PFSK-1 (cell line): ENCODE data around the gene NCK2.

Experiments used
- POLR2AphosphoS5 ChIP-seq: IDR thresholded peaks from 2 replicates; pipeline ENCODE4 v1.6.1; 2012; ENCODE audit warnings: low read depth, mild to moderate bottlenecking, control low read depth, low read length, moderate library complexity
- TAF1 ChIP-seq: IDR thresholded peaks from 2 replicates; pipeline ENCODE4 v1.6.1; 2012; ENCODE audit warnings: low read length, control low read depth, borderline replicate concordance; ENCODE audit not compliant: insufficient read depth
- TF ChIP-seq, protein P1 (sequence below), 2 experiments: IDR thresholded peaks; 2 replicates each; pipeline versions ENCODE4 v1.6.1 to v1.8.0; 2011 to 2012; ENCODE audit warnings: low read depth in 2 of 2, low read length in 2 of 2, control low read depth in 1 of 2, inconsistent platforms in 1 of 2, mild to moderate bottlenecking in 1 of 2, moderate library complexity in 1 of 2; ENCODE audit not compliant: insufficient read depth in 1 of 2

DNA sequence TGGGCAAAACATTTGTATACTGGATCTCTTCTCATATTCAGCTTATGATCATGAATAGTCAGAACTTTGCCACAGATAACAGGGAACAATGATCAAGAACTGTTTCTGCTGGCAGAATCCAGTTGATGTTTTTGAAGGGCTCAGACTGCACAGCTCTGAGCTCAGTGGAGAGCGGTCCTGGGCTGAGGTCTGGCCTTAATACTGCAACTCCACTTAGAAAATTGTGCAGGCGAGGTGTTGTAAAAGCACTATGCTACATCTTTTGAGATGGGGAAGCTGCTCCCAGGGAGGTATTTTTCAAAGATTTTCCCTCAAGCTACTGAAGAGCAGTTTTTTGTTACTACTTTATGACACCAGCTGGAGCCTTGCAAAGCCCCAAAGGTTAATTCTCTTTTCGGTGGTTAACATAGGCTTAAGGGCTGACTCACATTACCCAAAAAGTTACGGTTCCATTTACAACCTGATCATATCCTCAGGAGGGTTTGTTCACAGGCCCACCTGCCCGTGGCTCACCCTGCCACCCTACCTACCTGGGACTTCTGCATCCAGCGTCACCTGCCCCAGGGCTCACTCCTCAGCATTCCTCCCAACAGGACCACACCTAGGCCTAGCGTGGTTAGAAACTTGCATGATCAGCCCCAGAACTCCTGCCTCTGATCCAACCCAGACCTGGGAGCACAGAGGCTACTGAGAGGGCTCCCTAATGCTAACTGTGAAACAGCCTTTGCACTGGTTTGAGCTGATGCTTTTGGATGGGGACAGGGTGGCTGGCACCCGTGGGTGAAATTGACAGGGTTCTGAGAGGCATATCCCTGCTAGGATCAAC is 114.4 kb downstream of the NCK2 start:
- TF ChIP-seq, protein P1, sequence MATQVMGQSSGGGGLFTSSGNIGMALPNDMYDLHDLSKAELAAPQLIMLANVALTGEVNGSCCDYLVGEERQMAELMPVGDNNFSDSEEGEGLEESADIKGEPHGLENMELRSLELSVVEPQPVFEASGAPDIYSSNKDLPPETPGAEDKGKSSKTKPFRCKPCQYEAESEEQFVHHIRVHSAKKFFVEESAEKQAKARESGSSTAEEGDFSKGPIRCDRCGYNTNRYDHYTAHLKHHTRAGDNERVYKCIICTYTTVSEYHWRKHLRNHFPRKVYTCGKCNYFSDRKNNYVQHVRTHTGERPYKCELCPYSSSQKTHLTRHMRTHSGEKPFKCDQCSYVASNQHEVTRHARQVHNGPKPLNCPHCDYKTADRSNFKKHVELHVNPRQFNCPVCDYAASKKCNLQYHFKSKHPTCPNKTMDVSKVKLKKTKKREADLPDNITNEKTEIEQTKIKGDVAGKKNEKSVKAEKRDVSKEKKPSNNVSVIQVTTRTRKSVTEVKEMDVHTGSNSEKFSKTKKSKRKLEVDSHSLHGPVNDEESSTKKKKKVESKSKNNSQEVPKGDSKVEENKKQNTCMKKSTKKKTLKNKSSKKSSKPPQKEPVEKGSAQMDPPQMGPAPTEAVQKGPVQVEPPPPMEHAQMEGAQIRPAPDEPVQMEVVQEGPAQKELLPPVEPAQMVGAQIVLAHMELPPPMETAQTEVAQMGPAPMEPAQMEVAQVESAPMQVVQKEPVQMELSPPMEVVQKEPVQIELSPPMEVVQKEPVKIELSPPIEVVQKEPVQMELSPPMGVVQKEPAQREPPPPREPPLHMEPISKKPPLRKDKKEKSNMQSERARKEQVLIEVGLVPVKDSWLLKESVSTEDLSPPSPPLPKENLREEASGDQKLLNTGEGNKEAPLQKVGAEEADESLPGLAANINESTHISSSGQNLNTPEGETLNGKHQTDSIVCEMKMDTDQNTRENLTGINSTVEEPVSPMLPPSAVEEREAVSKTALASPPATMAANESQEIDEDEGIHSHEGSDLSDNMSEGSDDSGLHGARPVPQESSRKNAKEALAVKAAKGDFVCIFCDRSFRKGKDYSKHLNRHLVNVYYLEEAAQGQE (IDR thresholded peaks at IDR 0.05; ENCODE audit: insufficient read depth in 1 of 2, low read depth in 2 of 2, low read length in 2 of 2) = no peak
- TF ChIP-seq TAF1 (no peak), POLR2AphosphoS5 (no peak)
